ENCODE results near the gene NOS1.

The NOS1 gene

DNA sequence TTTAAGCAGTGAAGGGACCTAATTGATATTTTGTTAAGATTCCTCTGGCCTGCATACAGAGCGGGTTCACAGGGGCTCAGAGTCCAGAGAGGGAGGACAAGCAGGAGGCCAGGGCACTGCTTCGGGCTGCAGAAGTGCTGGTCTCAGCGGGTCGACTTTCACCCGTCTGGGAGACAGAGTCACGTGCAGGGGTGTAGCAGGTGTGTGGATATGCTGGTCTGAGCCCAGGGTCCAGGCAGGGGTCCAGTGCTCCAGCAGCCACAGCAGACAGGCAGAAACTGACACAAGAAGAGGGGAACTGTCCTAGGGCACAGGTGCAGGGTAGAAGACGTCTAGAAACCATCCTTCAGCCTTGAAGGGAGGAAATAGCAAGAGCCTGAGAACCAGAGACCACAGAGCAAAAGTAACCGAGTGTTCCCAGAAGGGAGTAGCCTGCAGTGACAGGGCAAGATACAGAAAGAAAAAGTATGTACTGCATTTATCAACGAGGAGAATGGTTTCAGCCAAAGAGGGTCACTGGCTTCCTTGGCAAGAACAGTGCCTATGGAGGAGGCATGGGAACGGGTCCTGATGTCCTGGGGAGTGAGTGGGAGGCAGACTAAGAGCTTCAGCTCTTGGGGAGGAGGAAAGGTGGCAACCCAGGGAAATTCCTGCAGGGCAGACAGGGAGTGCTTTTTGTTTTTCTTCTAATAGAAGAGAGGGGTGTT lies 199.8 kb downstream of the NOS1 start:
- no peak overlapping the region for H3K4me3 ChIP-seq (ENCODE audit: low read depth, low read length)
- TF ChIP-seq, protein P1, sequence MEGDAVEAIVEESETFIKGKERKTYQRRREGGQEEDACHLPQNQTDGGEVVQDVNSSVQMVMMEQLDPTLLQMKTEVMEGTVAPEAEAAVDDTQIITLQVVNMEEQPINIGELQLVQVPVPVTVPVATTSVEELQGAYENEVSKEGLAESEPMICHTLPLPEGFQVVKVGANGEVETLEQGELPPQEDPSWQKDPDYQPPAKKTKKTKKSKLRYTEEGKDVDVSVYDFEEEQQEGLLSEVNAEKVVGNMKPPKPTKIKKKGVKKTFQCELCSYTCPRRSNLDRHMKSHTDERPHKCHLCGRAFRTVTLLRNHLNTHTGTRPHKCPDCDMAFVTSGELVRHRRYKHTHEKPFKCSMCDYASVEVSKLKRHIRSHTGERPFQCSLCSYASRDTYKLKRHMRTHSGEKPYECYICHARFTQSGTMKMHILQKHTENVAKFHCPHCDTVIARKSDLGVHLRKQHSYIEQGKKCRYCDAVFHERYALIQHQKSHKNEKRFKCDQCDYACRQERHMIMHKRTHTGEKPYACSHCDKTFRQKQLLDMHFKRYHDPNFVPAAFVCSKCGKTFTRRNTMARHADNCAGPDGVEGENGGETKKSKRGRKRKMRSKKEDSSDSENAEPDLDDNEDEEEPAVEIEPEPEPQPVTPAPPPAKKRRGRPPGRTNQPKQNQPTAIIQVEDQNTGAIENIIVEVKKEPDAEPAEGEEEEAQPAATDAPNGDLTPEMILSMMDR (IDR thresholded peaks at IDR 0.05; ENCODE audit: borderline replicate concordance, insufficient read depth, low read depth, low read length): no peak

DNA sequence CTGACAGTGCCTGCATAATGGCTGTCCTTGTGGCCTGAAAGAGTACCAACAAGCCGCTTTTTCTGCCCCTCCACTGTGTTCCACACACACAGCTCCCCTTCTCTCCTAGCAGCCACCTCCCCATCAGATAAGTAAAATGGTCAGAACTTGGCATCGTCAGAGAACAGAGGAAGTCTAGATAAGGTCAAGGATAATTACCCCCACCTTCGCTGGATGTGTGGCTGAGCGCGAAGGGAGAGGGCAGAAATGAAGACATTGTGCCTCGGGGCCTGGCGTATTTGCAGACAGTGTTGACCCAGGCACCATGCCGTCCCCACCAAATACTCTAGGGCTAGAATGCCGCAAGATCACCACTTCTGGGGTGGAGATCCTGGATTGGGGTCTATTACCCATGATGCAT lies 201.8 kb downstream of the NOS1 start:
- H3K4me3 ChIP-seq (ENCODE audit: low read depth, low read length): no peak overlapping the region
- TF ChIP-seq, protein P1 (IDR thresholded peaks at IDR 0.05; ENCODE audit: borderline replicate concordance, insufficient read depth, low read depth, low read length): no peak

DNA sequence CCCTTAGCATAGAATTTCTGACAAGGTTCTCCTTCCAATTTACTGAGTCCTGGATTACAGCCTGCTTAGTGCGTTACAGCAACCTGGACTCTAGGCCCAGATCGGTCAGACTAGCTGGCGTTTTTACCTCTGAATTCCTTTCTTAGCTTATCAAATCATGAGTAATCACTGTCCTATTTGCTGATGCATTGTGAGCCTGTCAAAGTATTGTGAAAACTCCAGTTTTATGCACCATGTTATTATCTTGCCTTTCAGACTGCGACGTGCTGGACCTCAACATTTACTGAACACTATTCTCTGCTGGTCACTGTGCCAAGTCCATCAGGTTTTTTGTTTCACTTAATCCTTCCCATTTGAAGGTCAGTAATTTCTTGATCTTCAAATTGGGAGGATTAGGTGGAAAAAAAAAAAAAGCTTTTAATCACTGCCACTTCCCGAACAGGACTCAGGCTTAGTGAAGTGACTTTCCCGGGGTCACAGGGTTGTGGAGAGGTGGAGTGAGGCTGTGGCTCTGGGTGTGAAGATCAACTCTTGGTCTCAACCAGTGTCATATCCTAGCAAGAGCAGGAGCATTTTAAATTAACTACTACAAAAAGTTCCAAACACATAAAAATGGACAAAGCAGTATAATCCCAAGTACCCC lies 202.4 kb downstream of the NOS1 start:
- TF ChIP-seq, protein P1 (IDR thresholded peaks at IDR 0.05; ENCODE audit: borderline replicate concordance, insufficient read depth, low read depth, low read length): no peak
- no peak overlapping the region for H3K4me3 ChIP-seq (ENCODE audit: low read depth, low read length)
